ENCODE data around the gene IRAG1.
"Not testable (repeated sequence)": the region's sequence is repeated elsewhere in the genome, so short reads cannot be mapped to it uniquely, and the experiment has no call there.

Gene IRAG1

DNA sequence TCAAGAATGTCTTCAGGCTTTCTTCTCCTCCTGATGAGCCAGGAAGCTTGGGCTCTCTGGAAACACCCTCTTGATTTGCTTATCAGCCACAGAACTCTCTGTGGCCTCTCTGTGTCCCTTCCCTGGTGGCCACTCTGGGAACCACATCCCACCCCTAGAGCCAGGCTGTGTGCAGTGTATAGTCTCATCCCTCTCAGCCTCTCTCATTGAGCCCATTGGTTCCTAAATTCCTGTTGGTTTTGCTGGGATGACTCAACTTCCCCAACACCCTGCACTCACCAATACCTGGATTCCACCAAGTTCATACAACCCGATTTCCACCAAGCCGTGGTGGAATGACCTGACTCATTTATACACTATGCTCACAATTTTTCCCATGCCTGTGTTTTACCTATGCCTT, 5.2 kb downstream of the IRAG1 start:
- no peak for TF ChIP-seq POLR2A (IDR thresholded peaks at IDR 0.05; ENCODE audit: low read depth, low read length)
- FAIRE-seq (no peak), DNase-seq (ENCODE audit: insufficient read length, low spot score) (no peak)

DNA sequence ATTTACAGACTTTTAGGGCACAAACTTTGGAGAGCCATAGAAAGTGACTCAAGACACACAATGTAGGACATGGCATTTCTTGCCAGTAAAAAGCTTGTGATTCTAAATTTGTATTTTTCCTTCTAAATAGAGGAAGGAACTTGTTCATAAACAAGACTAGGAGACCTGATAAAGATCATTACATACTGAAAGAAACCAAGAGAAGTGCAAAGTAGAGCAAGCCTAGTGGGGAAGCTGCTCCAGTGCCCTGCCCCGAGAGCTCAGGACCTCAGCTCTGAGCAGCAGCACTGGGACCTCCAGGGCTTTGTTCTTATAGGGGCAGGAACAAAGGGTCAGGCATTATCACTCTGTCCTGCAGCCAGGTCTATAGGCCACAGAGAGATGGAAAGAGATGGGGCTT, 7.2 kb downstream of the IRAG1 start:
- TF ChIP-seq POLR2A (IDR thresholded peaks at IDR 0.05; ENCODE audit: low read depth, low read length) = no peak
- DNase-seq (ENCODE audit: insufficient read length, low spot score) (no peak), FAIRE-seq (no peak)

- no peak for TF ChIP-seq POLR2A (IDR thresholded peaks at IDR 0.05; ENCODE audit: low read depth, low read length)
- no peak for FAIRE-seq
- no peak for DNase-seq (ENCODE audit: insufficient read length, low spot score)
These were observed 10.1 kb downstream of the IRAG1 start for GRCh38 chr11:10683429-10683828.

- no peak for FAIRE-seq
- no peak for TF ChIP-seq POLR2A (IDR thresholded peaks at IDR 0.05; ENCODE audit: low read depth, low read length)
- DNase-seq (ENCODE audit: insufficient read length, low spot score) = no peak
These were observed 12.5 kb downstream of the IRAG1 start for GRCh38 chr11:10680956-10681487.

- DNase-seq (ENCODE audit: insufficient read length, low spot score); FAIRE-seq: not testable (repeated sequence)
These were observed 13.3 kb downstream of the IRAG1 start for GRCh38 chr11:10680279-10680678.

DNA sequence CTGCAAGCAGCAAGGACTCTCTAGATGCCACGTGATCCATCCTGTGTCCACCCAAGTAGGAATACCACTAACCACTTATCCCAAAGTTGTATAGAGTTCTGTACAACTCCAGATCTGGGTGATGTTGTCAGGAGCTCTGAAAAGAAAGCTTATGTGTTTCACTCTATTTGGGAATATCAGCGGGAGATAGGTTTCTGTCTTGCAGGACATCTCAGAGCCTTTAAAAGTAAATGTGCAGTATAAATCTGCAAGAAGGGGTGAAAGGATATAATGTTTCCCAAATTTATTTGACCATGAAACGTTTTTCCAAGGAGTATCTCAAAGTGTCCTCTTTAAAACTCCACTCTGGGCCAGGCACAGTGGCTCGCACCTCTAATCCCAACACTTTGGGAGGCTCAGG, 13.9 kb downstream of the IRAG1 start:
- TF ChIP-seq POLR2A (IDR thresholded peaks at IDR 0.05; ENCODE audit: low read depth, low read length) = no peak
- DNase-seq (ENCODE audit: insufficient read length, low spot score) (no peak), FAIRE-seq (no peak)

- FAIRE-seq (no peak), DNase-seq (ENCODE audit: insufficient read length, low spot score) (no peak)
- no peak for TF ChIP-seq POLR2A (IDR thresholded peaks at IDR 0.05; ENCODE audit: low read depth, low read length)
These were observed 15.5 kb downstream of the IRAG1 start for GRCh38 chr11:10678101-10678500.

GRCh38 chr11:10676919-10677318, 16.6 kb downstream of the IRAG1 start:
- no peak for DNase-seq (ENCODE audit: insufficient read length, low spot score)
- FAIRE-seq = no peak
- no peak for TF ChIP-seq POLR2A (IDR thresholded peaks at IDR 0.05; ENCODE audit: low read depth, low read length)

DNA sequence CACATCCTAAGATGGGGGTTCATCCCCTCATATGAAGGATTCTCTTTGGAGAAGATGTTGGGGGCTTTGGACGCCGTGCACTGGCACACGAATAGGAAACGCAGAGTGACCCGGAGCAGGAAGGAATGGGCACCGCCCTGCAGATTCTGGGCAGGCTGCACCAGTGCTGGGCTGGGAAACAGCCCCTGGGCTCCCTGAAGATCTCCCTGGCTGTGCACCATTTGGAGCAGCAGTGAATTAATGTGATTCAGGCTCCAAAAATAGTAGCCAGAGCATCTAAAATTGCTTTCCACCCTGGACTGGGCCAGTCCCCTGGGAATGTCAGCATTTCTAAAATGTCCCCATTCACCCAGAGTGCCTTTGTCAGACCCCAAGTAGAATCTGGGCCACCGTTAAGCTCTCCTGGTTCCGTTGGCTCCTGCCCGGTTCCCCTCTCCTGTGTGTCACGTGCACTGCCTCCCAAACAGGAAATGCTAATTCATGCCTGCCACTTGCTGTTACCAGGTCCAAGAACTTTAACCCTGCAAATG, 18.6 kb downstream of the IRAG1 start:
- no peak for FAIRE-seq
- no peak for DNase-seq (ENCODE audit: insufficient read length, low spot score)
- TF ChIP-seq POLR2A (IDR thresholded peaks at IDR 0.05; ENCODE audit: low read depth, low read length) = no peak

DNA sequence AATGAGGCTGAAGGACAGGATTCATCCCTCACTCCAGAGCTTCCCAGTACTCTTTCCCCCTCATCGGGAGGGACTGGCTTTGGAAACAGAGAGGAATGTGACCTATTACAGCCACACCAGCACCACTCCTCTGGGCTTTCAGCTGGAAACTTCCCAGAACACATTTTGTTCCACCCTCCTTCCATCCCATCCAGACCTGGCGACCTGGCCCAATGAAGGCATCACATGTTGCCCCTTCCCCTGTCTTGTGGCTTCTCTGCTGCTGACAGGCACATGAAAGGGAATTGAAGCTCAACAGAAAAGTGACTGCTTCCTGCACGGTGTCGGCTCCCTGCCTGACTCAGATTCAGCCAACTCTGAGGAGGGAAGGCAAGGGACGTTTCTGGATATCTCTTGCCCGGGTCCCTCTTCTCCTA, 19.1 kb downstream of the IRAG1 start:
- no peak for TF ChIP-seq POLR2A (IDR thresholded peaks at IDR 0.05; ENCODE audit: low read depth, low read length)
- DNase-seq (ENCODE audit: insufficient read length, low spot score) (no peak), FAIRE-seq (no peak)

DNA sequence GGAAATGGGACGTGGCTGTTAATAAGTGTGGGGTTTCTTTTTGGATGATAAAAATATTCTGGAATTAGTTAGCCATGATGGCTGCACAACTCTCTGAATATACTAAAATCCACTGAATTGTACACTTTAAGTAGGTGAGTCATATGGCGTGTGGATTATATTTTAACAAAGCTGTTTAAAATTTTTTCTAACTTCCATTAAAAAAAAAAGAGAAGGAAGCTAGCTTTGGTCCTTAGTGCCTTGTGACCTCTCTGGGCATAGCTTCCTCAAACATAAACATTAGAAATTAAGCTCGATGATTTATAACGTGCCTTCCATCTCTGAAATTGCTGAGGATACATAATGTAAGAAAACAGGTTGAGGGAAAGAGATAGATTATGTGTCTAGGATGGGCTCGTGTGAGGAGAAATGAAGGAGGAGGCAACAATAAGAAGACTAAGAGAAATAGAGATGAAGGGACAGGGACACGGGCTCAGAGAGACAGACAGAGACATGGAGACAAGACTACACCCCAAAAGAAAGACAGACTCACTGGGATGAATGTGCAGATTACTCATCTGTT, 20.0 kb downstream of the IRAG1 start:
- DNase-seq (ENCODE audit: insufficient read length, low spot score) (no peak), FAIRE-seq (no peak)
- TF ChIP-seq POLR2A (IDR thresholded peaks at IDR 0.05; ENCODE audit: low read depth, low read length) = no peak

DNA sequence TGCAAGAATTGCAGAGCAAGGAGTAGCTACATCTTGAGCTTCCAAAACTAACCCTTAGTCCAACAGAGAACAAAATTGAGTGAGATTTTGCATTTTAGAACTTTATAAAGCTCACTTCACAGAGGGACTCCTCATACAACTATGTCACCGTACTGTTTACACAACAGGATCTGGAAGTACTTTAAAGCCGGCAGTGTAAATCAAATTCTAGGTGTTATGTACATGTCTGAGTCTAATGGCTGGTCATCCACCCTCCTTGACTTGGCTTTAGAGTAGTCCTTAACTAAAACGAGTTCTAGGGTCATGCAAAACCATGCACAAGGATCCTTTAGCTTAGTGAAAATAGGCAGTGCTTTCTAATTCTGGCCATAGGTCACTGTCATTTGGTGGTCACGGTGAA, 23.5 kb downstream of the IRAG1 start:
- no peak for TF ChIP-seq POLR2A (IDR thresholded peaks at IDR 0.05; ENCODE audit: low read depth, low read length)
- DNase-seq (ENCODE audit: insufficient read length, low spot score) = no peak
- no peak for FAIRE-seq

DNA sequence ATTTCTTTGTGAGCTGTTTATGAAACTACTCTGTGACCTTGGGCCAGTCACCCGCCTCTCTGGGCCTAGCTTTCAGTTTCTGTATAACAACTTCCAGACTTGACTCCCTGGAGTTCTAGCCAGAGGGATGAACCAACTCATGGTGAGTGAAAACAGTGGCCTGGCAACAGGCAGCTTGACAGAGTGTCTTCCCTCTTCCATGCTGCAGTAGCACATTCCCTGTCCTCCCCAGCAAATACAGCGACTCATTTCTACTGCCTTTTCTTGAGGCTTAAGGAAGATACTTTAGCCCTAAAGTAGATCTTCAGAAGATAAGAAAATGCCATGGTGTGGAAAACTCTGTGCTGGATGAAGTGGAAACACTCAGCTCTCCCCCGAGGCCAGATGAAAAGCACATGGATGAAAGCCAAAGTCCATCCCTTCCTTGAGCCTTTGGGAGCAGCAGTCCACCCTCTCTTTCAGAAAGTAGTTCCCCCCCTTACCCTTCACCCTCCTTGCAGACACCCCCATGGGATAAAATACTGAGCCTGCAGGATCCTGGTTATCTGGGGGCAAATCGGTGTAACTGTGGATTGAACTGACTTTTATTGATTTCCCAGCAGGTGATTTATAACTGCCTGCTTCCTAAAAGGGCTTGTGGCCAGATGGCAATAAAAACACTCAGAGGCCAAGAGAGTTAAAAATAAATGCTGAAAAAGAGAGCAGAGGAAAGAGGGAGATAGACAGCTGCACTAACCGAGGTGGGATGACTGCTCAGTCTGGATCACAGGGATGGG, 24.1 kb downstream of the IRAG1 start:
- FAIRE-seq (no peak), DNase-seq (ENCODE audit: insufficient read length, low spot score) (no peak)
- no peak for TF ChIP-seq POLR2A (IDR thresholded peaks at IDR 0.05; ENCODE audit: low read depth, low read length)

GRCh38 chr11:10667521-10667885, 26.1 kb downstream of the IRAG1 start:
- no peak for TF ChIP-seq POLR2A (IDR thresholded peaks at IDR 0.05; ENCODE audit: low read depth, low read length)
- DNase-seq (ENCODE audit: insufficient read length, low spot score) = no peak
- FAIRE-seq = no peak

Measured in H54 (cell line).